Lung (tissue), 12 donors: ENCODE data around the gene DNAI7. TPM values are rescaled to one million over a fixed set of nuclear protein-coding genes. Genes with fewer than 3 reads are reported as not detected.

Source experiments
- ATAC-seq: fragments of 200-7000 bp; cut with Tn5 transposase; one replicate; pipeline ENCODE4 v1.9.1; 2020; ENCODE audit warnings: moderate number of reproducible peaks; ENCODE audit not compliant: insufficient read depth, low FRiP score
- DNase-seq, 3 donors: peaks; one replicate each; pipeline ENCODE4 v3.0.0-alpha.2; 2013 to 2017
- H3K27ac ChIP-seq, 2 donors: one replicate each; pipeline ENCODE4 v1.5.1; 2013; ENCODE audit warnings: mild to moderate bottlenecking in 2 of 2, moderate library complexity in 2 of 2, control low read depth in 1 of 2, inconsistent platforms in 1 of 2, low read depth in 1 of 2, low read length in 1 of 2
- H3K27me3 ChIP-seq, 3 donors: one replicate each; pipeline ENCODE4 v1.5.1; 2013; ENCODE audit warnings: low read length in 2 of 3; ENCODE audit not compliant: control insufficient read depth in 3 of 3, insufficient read depth in 3 of 3
- H3K36me3 ChIP-seq, 4 donors: one replicate each; pipeline ENCODE4 v1.5.1; 2013; ENCODE audit warnings: low read length in 4 of 4, mild to moderate bottlenecking in 1 of 4, moderate library complexity in 1 of 4; ENCODE audit not compliant: control insufficient read depth in 4 of 4, insufficient read depth in 4 of 4
- H3K4me1 ChIP-seq, 5 donors: one replicate each; pipeline ENCODE4 v1.5.1; 2013; ENCODE audit warnings: low read length in 5 of 5, mild to moderate bottlenecking in 2 of 5, moderate library complexity in 1 of 5; ENCODE audit not compliant: control insufficient read depth in 5 of 5, insufficient read depth in 5 of 5
- H3K4me3 ChIP-seq: one replicate; pipeline ENCODE4 v1.5.1; 2013; ENCODE audit warnings: mild to moderate bottlenecking, control low read depth, moderate library complexity
- H3K9ac ChIP-seq, 2 donors: one replicate each; pipeline ENCODE4 v1.5.1; 2013; ENCODE audit warnings: low read length in 2 of 2, control low read depth in 1 of 2; ENCODE audit not compliant: insufficient read depth in 1 of 2
- H3K9me3 ChIP-seq, 4 donors: one replicate each; pipeline ENCODE4 v1.5.1; 2013; ENCODE audit warnings: low read length in 3 of 4, mild to moderate bottlenecking in 1 of 4, moderate library complexity in 1 of 4; ENCODE audit not compliant: control insufficient read depth in 4 of 4, insufficient read depth in 3 of 4
- CTCF ChIP-seq: IDR thresholded peaks from 2 replicates; pipeline ENCODE4 v1.5.1; 2012; ENCODE audit warnings: mild to moderate bottlenecking; ENCODE audit errors: control extremely low read depth, extremely low read depth
- WGBS, 2 donors: extraction: QIAGEN DNeasy Blood & Tissue Kit; methylation state at CpG; one replicate each; pipeline ENCODE4 v1.1.7; 2013; 5-methylcytosine and 5-hydroxymethylcytosine counted together
- polyA plus RNA-seq, 2 donors: library from polyadenylated mRNA; stranded (reverse); fragments of 200-250 nt; gene quantifications; one replicate each; pipeline ENCODE4 v1.2.1, GENCODE V29; 2013
- total RNA-seq, 2 donors: library from RNA; depleted of rRNA in 1 of 2; stranded (reverse); fragments of >200 nt in 1 of 2; gene quantifications; one replicate each; pipeline ENCODE4 v1.2.1, GENCODE V29; 2014 to 2021
- donor health status: control.
- donor health status: control.
- donor health status: Bipolar disorder and iron deficiency.
- donor health status: healthy.
- donor health status: DM: yes; HTN: yes; CAD: no.

Gene DNAI7
- total and polyA plus RNA-seq, 4 donors: 2.0 to 11.9 (median 5.7) TPM

GRCh38 chr12:25189656-25190055, 5.3 kb downstream of the DNAI7 start:
- H3K9me3 ChIP-seq: no peaks in the 10 kb centered on the region
- DNase-seq (no peak), ATAC-seq (no peak)
- H3K4me1 ChIP-seq: peaks cover 0 to 8% (median 0%) of the 10 kb centered on the region in 5 donors
- no peaks in the 10 kb centered on the region for H3K36me3 ChIP-seq
- H3K4me3 ChIP-seq: no peak overlapping the region
- H3K9ac ChIP-seq: no peak overlapping the region
- H3K27me3 ChIP-seq: no peaks in the 10 kb centered on the region
- TF ChIP-seq CTCF: no peak
- H3K27ac ChIP-seq: no peak overlapping the region

GRCh38 chr12:25187781-25188180, 7.2 kb downstream of the DNAI7 start:
- ATAC-seq (no peak), DNase-seq (no peak)
- no peak overlapping the region for H3K27ac ChIP-seq
- H3K36me3 ChIP-seq: no peaks in the 10 kb centered on the region
- H3K27me3 ChIP-seq: no peaks in the 10 kb centered on the region
- H3K9ac ChIP-seq: no peak overlapping the region
- no peak overlapping the region for H3K4me3 ChIP-seq
- no peak for TF ChIP-seq CTCF
- H3K4me1 ChIP-seq: no peaks in the 10 kb centered on the region
- WGBS, 2 donors: 95% methylated on average over 2 of the region's 2 CpGs
- no peaks in the 10 kb centered on the region for H3K9me3 ChIP-seq

- Histone ChIP-seq H3K9ac (no peak overlapping the region), H3K9me3 (no peaks in the 10 kb centered on the region), H3K4me3 (no peak overlapping the region), H3K4me1 (no peaks in the 10 kb centered on the region), H3K27ac (no peak overlapping the region), H3K27me3 (no peaks in the 10 kb centered on the region), H3K36me3 (no peaks in the 10 kb centered on the region)
- DNase-seq: no peak
- TF ChIP-seq CTCF: no peak
- 83 to 91% methylated on average over 3 of the region's 3 CpGs for WGBS, 2 donors
- no peak for ATAC-seq
Measured at GRCh38 chr12:25186788-25187402, 8.1 kb downstream of the DNAI7 start.
